NCI-H524 treated with DMSO at 0.1 percent for 48 hours (cell line): ENCODE data around the gene CAMTA1.

Experiments
- DNase-seq: peaks from one replicate; lab custom pipeline; 2025; lab: John Stamatoyannopoulos, UW

The CAMTA1 gene

DNA sequence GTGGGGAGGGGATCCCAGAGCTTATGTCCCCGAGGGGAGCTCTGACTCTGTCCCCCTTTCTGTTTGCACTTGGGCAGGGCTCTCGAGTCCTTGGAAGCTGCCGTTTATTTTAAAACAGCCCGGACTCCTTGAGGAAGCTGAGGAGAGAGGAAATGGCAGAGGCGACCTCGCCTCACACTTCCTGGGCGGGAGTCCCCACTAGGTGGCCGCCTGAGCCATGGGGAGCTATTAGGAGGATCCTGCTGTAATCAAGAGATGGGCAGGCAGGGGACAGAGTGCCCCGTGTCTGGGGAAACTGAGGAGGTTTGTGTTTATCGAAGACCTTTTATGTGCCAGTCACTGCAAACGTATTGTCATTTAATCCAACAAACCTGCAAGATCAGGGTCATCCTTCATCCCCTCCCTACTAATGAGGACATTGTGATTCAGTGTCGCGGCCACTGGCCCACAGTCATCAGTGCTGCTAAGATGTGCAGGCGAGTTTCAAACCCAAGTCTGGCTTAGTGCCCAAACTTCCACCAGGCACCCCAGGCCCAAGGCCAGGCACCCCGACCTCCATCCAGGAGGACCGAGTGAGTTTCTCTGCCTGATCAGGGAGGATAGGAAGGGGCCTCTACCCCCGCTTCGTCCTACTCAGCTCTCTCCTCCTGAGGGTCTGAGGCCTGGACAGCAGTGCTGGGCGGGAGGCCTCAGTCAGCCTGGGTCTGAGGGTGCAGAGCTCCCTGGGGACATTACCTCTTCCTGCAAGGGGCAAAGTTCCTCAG, 669.0 kb downstream of the CAMTA1 start:
- DNase-seq, result no peak

DNA sequence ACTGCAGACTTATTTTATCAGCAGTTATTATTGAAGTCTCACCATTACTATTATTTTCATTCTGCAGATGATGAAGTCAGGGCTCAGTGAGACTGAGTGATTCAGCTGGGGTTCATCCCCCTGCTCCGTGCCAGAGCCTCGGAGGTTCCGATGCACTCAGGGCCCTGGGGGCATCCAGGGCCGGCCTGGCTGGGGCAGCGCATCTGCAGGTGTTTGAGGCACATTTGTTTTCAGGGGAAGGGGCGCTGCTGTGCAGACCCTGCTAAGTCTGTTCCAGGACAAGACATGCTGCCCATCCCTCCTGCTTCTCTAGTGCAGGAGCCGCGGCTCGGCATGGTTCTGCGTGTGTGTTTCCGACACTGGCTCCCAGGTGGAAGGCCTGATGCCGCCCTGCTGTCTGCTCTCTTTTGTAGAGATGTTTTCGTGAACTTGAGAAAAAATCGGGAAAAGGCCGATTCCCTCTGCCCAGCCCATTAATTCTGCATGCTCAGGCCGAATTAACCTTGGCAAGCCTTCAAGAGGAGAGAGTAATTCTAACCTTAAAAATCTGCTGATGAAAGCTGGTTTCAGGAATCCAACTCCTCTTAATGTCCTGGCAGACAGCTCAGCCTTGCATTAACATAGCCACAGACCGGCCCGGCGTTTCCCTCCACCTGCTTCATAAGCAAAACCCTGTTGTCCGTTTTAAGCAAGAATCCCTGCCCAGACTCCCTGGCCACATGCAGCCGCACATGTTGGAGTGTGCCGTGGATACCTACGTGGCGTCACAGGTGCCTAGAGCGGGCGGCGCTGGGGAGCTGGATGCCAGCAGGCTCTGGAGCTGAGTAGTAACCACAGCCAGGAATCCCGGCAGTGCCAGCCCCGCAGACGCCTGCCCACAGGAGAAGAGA, 669.9 kb downstream of the CAMTA1 start:
- DNase-seq, result no peak

DNA sequence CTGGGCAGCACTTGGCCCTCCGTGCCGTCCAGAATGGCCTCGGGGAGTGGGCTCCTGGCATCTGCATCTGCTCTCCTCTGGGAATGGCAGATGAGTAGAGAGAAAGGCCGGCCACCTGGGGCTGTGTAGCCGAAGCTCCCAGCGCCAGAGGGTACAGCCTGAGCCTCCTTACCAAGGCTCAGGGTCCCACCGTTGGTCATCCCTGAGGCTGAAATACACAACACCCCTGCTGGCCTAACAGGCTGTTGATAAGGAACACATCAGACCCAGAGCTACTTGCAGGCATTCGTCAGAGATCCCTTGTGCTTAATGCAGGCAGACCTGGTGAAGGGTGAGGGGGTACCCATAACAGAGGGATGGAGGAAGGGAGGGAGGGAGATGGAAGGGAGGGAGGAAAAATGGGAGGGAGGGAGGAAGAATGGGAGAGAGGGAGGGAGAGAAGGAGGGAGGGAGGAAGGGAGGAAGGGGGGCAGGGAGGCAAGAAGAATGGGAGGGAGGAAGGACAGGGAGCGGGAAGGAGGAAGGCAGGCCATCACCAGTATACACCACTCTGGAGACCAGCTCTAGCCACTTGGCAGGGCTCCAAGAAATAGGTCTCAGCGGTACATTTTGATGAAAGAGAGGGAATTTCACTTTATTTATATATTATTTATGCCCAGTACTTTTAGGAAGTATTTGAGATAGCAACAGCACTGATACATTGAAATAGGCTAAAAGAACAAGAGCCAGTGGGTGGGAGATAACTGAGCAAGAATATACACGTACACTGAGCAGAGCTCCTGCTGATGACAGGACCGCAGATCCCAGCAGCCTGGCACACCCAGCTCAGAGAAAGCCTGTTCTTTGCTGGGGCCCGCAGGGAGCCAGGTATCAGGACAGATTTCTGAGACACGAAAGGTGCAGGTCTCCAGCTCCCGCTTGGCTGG, 670.8 kb downstream of the CAMTA1 start:
- no peak for DNase-seq

DNA sequence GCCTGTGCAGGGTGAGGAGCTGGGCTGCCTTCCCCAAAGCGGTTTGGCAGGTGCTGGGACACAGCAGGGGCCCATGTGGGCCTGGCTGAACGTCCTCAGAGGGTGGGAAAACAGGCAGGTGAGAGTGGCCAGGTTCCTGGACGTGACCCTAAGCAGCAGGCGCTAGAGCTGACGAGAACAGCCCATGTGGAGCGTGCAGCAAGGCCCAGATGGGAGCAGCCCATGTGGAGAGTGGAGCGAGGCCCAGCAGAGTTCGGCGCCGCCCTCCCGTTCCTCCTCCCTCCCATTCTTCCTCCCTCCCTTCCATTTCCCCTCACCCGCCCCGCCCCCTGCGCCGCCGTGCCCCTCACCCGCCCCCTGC, 671.4 kb downstream of the CAMTA1 start:
- no peak for DNase-seq

DNA sequence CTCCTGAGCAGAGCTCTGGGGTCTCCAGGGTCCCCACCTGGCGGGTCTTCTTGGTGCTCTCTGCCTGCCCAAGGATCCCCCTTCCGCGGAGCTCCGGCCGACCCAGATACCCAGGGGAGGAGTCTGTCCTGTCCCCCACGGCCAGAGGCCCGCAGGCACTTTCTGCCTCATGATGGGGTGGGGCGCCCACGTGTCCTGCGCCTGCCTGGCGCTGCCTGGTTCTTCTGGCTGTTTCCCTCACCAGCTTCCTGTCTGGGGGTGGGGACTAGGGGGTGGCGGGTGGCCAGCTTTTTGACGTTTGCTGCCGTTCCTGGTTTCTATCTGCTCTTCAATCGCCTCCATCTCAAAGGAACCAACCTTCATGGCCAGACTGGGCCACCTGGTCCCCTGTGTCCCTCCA, 672.6 kb downstream of the CAMTA1 start:
- DNase-seq, result no peak

DNA sequence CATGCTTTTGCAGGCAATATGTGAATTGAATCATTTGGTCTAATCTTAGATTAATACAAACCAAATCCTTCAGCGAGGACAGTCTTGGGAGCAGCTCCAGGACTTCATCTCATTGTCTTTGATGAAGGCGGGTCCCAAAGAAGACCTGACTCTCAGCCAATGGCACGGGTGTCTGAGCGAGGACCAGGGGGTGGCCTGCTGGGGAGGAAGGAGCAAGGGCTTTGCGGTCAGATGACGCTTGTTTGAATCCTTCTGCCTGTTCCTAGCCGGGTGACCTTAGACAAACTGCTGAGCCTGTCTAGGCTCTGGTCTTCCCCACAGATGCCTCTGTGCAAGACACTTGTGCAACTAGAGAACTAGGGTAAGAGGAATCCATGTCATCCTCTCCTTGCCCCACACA, 673.7 kb downstream of the CAMTA1 start:
- DNase-seq, result no peak

DNA sequence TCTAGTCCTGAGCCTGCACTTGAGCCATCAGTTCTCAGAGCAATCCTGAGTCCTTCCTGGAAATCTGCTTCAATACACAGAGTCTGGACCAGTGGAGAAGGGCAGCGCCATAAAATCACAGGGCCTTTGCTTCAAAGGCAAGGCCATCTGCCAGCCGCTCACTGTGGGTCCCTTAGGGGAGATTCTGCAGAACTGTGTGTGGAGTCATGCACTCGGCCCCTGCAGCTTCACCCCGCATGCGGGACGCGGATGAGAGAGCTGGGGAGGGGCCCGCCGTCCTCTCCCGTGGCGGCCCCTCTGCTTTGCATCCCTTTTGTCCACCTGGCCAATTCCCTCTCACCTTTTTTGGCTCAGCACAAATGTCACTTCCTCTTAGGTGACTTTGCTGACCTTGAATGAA, 674.7 kb downstream of the CAMTA1 start:
- DNase-seq, result no peak

DNA sequence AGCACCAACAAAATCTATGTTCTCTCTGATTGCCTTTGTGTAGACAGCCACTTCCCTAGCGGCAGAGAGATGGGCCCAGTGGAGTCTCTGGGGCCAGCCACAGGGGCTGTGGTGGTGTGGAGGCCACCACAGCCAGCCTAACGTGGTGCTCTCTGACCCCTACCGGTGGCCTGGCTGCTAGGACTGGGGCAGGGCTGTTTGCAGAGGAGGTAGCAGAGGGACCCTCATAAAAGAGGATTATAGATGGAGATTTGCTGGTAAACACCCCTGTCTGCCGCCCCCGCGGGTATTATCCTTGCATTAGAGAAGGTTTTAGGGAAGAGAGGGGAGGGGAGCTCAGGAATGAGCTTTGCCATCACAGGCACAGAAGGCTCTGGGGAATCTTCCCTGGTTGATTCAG, 675.6 kb downstream of the CAMTA1 start:
- DNase-seq, result no peak

DNA sequence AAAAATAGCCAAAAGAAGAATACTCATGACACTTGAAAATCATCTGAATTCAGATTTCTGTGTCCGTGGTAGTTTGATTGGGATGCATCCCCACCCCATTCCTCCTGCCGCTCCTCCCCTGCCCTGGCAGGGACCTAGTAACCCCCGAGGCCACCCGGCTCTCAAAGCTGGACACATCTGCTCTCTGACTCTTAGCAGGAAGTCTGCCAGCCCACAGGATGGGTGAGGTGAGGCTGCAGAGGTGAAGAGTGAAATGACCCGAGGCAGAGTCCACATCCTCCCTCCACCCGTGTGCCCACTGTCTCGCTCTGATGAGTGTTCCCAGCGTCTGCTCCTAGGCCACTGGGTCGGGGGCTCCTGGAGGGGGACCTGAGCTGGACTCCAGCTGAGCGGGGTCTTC, 677.4 kb downstream of the CAMTA1 start:
- DNase-seq, result no peak

DNA sequence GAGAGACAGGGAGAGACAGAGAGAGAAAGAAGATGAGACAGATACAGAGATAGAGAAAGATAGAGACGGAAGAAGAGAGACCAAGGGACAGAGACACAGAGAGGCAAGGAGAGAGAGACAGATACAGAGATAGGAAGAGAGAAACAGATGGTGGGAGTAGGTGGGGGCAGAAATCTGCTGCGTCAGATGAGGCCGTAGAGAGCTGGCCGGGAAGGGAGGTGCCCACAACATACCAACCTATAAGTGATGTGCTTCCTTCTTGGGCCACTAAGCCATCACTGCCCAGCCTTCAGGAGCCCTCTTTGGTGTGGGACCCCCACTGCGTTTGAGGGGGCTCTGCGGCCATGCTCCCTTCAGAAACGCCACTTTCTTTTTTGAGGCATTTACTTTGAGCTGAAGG, 678.3 kb downstream of the CAMTA1 start:
- DNase-seq, result peak; percentile 23

DNA sequence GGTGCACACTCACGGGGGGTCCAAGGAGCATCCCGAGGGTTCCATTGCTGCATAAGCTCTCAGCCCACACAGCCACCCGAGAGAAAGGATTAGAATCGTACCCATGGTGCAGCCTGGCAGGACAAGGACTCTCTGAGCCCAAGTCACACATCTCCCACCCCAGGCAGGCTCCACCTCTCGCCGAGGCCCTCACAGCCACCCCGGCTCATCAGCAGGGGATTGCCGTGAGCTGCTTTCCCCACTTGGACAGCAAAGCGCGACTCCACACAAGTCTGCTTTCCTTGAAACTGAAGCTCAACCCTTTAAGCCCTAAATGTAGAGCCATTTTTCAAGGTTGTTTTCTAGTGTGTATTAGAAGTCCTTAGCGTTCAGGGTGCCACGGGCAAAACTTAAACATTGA, 679.5 kb downstream of the CAMTA1 start:
- DNase-seq, result no peak

DNA sequence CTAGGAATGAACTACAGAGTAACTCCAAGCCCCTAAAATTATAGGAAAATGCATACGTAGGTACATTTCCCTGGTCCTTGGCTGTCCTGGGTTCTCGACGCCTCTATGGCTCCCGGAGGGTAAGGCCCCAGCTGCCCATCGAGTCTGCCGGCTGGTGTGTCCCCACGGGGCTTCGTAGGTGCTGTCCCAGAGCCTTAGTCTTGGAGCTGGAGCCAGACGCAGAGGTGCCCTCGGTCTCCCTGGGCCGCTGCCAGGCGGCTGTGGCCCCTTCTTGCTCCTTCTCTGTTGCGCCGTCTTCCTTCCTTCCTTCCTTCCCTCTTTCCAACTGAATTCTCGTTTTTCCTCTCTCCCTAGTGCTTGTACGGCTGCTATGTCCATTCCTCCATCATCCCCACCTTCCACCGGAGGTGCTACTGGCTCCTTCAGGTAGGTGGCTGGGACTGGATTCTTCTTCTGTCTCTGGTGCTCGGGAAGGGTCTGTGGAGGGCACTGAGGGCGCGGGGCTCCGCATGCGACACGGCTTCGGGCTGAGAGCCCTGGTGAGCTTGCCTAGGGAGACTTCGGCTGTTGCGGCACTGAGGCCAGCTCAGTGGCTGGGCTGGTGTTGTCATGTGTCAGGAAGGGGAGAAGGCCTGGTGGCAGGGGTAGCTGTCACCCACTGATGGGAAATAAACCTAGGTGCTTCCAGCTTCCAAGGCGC, 682.4 kb downstream of the CAMTA1 start:
- DNase-seq, result no peak

DNA sequence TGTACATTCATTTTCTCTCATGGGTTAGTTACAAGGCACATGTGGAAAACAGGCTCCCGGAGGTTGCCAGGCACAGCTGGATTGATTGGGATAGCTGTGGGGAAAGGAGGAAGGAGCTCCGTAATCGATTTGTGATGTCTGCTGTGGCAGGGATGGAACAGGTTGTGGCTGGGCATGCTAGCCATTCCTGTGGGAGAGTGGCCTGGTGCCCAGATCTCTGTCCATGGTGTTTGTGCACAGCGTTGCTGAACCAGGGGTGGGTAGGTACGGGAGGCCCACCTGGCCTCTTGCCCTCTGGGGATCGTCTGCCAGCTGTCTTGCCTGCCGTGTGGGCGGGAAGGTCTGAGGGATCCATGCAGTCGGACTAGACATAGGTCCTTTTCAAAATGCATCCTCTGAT, 683.0 kb downstream of the CAMTA1 start:
- no peak for DNase-seq

DNA sequence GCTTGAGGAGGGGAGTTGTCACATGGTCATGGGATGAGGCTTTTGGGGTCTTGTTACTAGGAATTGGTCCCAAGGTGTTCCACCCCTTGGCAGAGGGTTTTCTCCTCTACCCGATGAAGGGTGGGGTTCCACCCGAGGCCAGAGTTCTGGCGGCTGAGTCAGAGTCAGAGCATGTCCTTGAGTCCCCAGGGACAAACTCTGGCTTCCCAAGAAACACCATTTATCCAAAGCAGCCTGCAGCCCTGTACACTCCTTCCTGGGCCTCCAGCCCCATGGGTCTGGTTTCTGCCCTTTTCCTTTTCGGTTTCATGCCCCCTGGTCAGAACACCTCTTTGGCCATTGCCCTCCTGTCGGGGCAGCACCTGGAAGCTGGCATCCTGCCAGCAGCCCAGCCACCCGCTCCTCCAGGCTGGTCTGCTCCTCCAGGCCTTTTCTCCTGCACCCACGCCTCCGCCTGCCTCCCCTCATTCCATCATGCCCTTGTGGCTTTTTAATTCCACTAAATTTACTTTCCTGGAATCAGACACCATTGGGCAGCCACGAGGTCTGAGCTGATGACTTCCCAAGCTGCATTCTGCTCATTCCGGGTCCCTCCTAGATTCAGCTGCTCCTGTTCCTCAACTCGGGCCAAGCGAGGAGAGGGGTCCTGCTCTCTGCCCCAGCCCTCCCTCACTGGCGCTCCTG, 684.1 kb downstream of the CAMTA1 start:
- no peak for DNase-seq

DNA sequence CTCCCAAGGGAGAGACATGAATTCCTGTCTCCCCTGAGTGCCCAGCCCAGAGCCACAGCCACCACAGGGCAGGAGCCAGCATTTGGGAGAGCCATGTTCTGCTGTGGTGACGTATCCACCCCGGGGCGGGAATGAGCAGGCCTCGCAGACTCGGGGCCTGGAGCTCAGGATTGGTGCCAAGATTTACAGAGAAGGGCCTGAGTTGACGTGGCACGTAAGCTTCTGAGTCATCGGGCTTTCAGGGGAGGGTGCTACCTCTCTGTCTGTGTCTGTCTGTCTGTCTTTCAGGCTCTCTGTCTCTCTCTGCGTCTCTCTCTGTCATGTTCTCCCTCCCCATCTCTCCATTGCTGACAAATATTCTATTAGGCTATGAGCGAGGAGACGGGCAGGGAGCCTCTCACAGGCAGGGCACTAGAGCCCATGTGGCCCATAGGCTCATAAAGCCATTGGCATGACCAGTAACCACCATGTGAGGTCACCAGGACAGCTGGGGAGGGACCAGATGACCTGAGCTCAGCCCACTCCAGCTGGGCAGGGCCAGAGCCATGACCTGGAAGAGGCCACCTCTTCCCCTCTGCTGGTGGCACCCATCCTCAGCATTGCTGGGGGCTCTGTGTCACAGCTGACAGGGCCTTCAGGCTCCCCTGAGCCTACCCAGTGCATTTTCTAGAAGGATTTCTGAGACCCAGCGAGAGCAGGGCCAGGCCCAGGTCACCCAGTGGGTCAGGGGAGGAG, 685.8 kb downstream of the CAMTA1 start:
- no peak for DNase-seq

DNA sequence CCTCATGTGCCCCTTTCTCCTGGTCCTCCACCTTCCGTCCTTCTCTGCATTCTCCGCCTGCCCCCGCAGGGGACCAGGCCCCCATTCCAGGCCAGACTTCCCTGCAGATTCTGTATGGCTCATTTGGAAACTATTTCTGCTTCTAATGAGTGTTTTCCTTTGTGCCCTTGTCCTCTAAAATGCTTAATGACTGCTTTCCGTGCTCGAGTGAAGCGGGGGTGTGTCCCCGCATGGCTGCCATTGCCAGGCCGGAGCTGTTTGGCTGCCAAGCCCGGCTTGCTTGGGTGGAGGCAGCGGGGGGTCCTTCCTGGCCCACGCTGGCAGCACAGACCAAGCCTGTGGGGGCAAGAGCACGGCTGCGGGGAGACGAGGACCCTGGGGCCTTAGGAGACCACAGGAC, 686.6 kb downstream of the CAMTA1 start:
- no peak for DNase-seq

DNA sequence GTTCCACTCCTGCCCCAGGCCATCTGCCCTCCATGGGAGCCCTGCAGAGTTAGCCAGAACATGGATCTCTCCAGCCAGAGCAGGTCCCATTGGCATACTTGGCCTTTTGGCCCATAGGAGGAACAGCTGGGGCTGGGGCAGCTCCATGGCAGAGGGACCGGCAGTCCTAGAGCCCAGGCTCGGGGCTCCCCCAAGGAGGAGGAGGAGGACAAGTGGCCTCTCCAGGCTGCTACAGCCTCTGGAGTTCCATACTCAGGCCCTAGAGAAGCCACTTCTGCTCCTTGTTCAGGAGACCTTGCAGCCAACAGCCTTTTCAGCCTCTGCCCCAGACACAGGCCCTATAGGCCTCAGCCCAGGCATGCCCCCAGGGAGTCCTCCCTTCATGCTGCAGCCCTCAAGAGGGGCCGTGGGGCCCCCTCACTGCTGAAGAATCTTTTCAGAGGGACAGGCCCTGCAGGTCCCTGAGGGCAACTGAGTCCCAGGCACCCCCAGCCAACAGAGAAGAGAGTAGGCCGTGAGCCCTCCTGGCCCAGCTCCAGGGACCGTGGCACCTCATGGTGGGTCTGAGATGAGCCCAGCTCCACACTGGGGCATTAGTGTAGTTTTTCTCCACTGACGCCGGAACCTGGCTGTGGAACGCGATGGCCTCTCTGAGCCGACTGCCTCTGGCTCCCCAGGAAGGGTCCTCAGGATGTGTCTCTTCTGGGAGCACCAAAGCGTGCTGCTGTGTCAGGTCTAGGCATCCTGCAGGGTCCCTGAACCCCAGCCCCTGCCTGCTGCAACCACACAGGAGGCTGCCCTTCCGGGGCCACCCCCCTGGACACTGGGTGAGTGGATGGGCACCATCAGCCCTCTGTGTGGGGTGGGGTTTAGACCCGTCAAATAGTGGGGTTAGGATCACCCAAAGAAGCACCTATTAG, 688.2 kb downstream of the CAMTA1 start:
- no peak for DNase-seq

DNA sequence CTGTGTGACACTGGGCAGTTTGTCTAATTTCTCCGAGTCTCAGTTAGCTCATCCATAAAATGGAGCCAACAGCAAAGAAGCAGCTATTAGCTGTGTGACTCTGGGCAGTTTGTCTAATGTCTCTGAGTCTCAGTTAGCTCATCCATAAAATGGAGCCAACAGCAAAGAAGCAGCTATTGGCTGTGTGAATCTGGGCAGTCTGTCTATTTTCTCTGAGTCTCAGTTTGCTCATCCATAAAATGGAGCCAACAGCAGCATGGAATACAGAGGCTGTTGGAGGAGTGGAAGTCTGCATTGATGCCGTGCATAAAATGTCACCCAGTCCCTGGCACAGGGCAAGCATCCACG, 688.9 kb downstream of the CAMTA1 start:
- DNase-seq, result no peak

DNA sequence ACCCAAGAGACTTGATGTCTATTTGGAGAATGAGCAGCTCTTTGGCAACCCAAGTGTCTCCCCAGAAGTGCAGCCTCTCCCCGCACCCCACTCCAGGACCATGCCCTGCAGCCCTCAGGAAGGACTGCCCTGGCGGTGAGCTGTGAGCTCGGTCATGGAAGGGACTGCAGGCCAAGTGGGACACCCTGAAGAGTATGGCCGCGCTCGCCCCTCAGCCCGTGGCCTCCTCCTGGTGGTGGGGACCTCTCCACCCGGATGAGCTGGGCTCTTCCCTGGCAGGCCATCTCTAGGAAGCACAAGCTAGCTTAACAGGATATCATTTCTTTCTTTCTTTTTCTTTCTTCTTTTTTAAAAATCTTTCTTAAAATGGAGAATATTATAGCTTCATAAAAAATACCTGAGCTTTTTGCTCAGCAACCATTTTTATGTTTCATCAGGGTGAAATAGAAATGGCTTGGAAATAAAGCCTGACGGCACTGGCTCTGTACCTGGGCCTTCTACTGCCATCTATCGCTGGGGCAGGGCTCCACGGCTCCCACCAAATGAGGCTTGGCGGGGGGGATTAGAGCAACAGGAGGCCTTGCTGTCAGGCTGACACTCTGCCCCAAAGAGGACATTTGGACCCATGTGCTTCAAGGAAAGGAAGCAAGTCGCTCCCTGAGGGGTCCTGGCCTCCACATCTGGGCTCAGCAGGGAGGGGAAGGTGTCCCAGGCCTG, 689.7 kb downstream of the CAMTA1 start:
- DNase-seq, result no peak
